HG02571 (cell line): ENCODE data around the gene PAQR7.
A peak's percentile ranks its signal among the peaks of the same experiment; 100 is the strongest.
"Not testable (repeated sequence)": the region's sequence is repeated elsewhere in the genome, so short reads cannot be mapped to it uniquely, and the experiment has no call there.

ENCODE experiments used
- ATAC-seq: cut with Tn5 transposase; IDR thresholded peaks from one replicate; pipeline ENCODE4 v1.9.1; 2021; ENCODE audit warnings: mild to moderate bottlenecking, moderate library complexity; ENCODE audit not compliant: unreplicated experiment

Gene PAQR7

DNA sequence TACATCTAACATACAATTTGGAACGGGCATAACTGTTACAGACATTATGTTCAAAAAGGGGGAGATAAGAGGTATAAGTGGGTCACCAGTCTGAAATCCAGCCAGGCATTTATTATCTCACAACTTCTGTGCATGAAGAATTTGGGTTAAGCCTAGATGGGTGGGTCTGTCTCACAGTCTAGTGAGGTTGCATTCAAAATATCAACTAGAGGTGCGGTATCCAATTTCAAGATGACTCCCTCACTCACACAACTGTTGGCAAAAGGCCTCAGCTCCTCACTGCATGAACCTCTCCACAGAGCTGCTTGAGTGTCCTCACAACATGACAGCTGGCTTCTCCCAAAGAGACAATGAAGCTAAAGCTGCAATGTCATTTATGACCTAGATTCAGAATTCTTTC, 21.0 kb downstream of the PAQR7 start:
- no peak for ATAC-seq

DNA sequence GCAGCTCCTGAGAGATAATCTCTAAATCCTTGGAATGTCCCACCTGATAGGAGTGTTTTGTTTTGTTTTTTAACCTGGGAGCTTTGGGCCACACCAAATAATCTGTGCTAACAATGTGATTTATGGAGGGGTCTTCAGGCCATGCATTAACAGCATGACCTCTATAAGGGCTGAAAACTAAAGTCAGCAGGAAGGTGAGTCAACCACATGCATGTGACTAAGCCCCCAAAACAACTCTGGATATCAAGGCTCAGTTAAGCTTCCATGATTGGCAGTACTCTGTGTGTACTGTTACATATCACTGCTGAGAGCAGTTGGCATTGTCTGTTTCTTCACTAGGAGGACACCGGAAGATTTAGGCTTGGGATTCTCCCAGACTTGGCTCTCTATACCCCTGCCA, 27.0 kb downstream of the PAQR7 start:
- ATAC-seq: no peak

DNA sequence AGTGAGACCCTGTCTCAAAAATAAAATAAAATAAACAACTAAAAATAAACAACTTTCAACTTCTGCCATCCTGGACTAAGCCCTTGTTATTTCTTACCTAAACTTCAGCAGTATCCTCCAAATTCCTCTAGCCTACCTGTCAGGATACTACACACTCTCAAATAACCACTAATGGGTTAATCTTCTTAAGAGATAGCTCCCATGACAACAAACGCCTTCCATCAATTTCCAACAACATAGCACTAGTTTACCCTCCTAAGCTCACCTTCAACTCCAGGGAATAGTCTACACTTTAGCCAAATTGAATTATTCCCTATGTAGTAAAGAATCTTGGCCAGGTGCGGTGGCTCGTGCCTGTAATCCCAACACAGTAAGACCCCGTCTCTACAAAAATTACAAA, 27.6 kb downstream of the PAQR7 start:
- ATAC-seq: no peak

DNA sequence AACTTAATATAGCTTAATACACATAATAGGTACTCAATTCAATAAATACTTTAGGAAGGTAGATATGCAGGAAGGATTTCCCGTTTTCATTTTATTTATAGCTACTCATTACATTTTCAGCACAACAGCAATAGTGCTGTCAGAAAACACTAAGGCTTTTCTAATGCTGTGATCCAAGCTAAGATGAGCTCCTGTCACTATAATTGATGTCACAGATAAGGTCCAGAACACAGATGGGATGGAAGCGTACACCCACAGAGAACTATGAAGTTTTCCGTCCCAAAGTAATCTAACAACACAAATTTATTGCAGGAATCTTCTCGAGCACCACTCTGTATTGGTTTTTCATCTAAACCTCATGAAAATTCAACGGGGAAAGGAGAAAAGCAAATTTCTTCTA, 29.8 kb downstream of the PAQR7 start:
- ATAC-seq: no peak

DNA sequence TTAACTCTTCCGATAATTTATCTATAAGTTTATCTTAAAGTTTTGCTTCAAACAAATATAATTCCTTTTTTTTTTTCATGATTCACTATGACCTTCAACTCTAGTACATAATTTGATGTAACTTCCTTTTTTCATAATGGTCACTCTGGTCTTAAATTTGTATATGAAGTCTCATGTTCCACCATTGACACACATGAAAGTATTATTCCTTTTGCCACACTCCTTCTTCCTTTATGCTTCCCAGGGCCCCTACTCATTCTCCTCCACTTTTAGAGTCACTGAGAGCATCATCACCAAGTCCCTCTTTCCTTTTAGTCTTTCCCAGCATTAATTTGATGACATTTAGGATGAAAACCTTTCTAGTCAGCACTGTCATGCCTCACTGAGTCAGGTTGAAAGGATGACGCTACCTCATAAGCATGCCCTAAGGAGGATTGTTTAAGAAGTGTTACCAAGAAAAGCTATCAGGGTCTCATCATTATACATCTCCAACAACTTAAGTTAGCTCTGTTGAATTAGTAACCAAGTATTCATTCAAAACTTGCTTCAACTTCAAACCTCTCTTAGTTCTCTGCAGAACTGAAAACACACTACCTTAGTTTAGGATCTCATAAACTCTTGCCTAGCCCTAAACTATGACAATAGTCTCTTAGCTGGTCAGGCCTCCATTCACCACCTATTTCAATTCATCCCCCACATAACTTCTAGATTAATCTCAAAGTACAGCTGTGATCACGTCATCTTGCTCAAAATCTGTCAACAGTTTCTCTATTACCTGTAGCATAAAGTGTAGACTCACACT, 30.8 kb downstream of the PAQR7 start:
- no peak for ATAC-seq

DNA sequence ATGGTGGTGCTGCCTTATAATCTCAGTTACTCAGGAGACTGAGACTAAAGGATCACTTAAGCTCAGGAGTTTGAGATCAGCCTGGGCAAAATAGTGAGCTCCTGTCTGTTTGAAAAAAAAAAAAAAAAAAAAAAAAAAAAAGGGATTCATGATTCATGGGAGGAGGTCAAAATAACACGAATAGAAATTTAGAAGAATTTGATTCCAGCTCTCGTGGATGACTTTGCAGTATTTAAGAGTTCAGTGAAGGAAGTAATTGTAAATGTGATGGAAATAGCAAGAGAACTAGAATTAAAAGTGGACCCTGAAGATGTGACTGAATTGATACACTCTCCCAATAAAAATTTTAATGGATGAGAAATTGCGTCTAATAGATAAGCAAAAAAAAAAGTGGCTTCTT, 32.0 kb downstream of the PAQR7 start:
- ATAC-seq: no peak

DNA sequence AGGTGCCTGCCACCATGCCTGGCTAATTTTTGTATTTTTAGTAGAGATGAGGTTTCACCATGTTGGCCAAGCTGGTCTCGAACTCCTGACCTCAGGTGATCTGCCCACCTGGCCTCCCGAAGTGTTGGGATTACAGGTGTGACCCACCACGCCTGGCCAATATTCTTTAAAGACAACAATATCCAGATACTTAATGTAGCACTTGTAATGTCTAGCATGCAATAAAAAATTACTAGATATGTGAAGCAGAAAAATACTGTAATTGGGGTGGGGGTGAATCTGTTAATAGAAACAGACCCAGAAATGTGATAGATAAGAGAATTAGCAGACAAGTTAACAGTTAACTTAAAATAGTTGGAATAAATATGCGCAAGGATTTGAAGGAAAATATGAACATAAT, 35.7 kb downstream of the PAQR7 start:
- ATAC-seq: not testable (repeated sequence)

DNA sequence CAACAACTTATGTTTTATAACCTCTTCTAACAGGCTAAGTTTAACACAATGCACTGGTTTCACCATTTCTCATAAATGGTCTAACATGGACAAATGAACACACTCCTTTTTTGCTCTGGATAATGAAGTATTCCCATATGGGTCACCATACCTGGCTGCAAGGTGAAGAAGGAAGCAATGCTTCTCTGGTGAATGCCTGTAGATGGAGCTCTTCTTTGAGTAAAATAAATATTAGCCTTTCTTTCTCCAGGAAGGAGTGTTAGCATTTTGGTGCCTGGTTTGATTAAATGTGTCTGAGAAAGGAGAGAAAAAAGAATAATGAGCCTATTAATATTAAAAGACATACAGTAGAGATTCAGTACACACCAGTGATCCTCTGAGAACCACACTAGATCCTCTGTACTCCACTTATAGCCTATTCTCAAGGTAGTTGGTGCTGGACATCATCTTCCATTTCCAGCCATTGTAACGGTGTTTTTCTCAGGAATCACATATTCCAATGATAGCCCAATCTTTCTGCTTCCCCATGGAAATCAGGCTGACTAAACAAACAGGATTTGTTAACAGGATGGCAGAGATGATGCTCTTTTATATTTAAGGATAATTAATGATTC, 38.1 kb downstream of the PAQR7 start:
- ATAC-seq: no peak

DNA sequence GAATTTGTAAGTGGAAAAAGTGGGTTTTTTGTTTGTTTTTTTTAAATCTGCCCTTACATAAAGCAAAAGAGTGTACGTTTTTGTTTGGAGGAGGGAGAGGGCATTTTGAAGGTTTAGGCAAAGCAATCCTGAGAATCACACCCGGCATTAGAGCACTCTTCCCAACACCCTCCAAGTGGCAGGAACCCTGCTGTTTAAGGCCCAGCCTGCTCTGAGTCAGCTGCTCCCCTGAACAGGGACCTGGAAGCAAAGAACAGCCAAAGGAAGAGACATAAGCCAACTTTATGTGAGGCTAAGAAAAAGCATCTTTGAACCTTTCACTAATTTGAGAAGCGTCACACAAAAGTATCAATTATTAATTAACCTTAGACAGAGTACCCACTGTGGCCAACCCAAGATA, 38.8 kb downstream of the PAQR7 start:
- ATAC-seq: no peak

DNA sequence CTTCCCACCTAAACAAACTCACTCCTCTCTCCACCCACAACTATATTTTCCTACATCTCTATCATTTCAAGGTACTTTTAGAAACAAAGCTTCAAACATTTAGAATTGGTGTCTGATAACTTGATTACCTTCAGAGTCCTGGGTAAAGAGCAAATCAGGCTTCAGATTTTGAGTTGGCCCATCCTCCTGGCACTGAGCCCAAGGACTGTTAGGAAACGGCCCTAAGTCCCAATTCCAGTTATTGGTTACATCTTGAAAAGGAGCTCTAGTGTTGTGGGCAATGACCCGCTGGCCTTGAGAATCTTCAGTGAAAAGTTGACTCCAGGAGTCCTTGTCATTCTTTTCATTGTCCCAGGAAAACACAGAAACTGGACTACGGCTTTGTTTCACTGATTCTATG, 40.6 kb downstream of the PAQR7 start:
- no peak for ATAC-seq

DNA sequence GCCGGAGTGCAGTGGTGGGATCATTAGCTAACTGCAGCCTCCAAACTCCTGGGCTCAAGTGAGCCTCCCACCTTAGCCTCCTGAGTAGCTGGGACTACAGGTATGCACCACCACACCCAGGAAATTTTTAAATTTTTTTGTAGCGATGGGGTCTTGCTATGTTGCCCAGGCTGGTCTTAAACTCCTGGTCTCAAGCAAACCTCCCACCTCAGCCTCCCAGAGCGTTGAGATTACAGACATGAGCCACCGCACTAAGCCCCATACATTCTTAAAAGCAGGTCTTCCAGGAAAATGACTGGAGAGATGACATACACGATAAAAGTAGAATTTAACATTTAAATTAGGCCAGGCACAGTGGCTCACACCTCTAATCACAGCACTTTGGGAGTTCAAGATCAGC, 42.4 kb downstream of the PAQR7 start:
- ATAC-seq: no peak

DNA sequence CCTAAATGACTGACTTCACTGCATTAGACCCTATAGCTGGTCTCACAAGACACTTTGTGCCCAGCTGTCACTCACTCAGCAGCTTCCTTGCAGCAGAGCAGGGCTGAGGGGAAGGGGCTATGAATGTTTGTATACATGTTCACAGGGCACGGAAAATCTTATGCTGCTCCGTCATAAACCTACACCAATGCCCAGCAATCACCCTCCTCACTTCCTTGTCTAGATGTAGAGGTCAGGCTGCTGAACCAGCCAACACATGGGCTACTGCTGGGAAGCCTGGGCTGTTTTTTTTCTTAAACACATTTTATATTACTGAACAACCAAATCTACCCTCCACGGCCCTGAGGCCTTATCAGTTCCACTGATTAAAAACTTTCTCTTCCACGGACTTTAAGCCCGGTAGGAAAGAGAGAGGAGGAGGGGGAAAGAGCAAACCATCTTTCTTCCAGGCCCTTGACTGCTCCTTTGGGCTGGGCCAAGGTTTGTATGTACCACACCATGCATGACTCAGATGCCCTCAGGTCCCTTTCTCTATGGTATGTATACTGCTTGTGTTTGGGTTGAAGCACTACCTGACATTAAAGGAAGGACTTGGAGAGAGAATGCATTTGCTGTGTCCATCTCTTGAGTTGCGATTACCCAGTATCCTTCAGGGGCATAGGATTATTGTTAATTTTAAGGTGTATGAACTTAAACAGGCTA, 43.0 kb downstream of the PAQR7 start:
- ATAC-seq: no peak

DNA sequence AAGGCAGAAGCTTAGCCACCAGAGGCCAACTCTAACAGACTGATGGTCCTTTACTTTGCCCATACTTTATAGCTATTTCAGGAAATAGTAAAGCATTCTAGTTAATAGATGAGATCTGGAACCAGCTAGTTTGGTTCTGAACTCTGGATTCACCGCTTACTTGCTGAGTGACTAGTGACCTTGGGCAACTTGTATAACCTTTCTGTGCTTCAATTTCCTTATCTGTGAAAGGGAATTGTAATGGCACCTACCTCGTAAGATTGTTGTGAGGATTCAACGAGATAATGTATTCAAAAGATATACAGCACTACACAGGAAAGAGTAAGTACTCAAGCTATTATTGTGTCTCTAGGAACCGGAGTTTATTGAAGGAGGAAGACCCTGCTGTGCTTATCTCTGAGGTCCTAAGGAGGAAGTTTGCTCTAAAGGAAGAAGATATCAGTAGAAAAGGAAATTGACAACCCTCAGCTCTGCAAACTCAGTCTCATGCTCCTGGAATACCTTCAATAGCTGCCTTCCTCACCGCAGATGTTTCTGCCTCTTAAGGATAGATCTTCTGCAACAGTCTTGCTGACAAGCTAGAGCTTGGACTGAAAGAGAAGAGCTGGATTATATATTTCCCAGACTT, 43.8 kb downstream of the PAQR7 start:
- ATAC-seq: no peak

DNA sequence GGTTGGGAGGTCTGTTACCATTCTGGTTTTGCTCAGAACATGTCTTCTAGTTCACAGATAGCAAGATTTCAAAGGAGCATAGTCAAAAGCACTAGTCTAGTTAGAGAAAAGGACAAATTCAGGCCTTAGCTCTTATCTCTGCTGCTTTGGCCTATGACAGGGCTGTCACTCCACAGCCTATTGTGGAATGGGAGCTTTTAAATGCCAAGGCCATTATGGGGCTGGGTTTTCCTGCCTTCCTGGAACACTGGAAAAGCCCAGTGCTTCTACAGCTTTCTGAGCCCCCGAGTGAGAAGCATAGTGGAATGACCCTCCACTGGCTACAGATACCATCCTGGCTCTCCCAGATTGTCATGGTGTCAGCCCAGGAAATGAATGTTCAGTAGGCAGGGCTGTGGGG, 46.5 kb downstream of the PAQR7 start:
- no peak for ATAC-seq

DNA sequence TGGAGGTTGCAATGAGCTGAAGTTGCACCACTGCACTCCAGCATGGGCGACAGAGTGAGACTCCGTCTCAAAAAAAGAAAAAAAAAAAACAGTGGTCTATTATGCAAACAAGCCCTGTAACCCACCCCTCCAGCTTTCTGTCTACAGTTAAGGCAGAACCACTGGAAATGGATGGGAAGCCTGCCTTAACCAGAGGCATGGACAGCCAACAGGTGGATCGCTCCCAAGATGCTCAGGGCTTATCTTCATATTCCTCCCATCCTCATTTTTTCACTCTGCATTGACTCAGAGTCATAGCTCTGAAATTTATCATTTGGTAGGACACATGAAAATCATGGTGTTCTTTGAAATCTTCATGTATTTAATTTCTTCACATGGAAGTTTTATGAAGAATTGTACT, 47.0 kb downstream of the PAQR7 start:
- no peak for ATAC-seq

DNA sequence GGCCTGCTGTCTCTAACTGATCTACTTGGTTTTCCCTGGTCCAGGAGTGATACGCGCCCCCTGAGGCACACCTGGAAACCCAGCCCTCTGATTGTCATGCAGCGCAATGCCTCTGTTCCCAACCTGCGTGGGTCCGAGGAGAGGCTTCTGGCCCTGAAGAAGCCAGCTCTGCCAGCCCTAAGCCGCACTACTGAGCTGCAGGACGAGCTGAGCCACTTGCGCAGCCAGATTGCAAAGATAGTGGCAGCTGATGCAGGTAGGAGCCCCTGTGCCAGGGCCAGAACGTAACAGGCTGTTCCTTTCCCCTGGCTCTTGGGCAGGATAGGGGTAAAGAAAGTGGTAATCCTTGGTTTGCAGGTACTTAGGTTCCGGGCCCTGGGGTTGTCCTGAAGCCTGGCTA, 48.9 kb downstream of the PAQR7 start:
- no peak for ATAC-seq

DNA sequence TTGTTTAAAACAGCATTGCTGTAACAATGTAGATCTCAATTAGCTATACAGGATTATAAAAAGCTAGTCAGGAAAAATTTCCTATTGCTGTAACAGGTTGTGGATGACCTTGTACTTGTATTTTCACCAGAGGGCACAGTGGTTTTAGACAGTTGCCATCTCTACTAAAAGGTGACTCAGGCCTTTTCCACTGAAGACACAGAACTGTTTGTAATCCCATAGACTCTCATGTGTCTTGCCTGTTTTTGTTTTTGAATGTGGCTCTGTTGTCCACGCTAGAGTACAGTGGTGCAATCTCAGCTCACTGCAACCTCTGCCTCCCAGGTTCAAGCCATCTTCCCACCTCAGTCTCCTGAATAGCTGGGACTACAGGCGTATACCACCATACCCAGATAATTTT, 49.9 kb downstream of the PAQR7 start:
- ATAC-seq: no peak

DNA sequence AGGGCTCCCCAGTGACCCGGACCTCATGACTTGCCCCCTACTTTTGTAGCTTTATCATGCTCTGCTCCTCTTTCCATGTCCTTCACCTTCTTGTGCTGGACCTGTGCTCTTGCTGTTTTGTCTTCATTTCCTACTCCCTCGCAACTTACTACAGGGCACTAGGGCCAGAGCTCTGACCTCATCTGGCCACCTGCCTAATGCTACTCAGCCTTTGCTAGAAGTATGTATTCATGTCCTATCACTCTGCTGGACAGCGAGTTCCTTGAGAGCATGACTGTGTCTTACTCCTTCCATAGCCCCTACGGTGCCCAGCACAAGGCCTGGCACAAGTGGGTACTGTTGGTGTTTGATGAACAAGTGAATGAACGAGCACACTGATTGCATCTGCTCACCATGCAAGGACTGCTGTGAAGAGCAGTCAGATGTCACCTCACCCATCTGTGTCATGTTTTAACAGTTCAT, 53.8 kb downstream of the PAQR7 start:
- no peak for ATAC-seq

DNA sequence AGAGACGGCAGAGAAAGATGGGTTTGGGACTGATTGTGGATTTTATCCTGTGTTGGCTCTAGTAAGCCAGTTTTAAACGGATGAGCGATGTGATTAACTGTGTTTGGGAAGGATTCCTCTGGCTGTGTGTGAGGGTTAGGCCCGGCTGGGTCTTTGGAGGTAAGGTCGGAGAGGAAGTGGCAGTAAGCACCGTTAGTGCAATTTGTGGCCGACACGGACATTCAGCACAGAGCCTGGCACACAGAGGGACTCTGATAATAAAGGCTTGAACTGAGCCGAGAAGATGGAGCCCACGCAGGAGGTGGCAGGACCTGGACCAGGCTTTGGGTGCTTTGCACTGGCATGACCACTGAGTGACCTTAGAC, 54.4 kb downstream of the PAQR7 start:
- no peak for ATAC-seq

DNA sequence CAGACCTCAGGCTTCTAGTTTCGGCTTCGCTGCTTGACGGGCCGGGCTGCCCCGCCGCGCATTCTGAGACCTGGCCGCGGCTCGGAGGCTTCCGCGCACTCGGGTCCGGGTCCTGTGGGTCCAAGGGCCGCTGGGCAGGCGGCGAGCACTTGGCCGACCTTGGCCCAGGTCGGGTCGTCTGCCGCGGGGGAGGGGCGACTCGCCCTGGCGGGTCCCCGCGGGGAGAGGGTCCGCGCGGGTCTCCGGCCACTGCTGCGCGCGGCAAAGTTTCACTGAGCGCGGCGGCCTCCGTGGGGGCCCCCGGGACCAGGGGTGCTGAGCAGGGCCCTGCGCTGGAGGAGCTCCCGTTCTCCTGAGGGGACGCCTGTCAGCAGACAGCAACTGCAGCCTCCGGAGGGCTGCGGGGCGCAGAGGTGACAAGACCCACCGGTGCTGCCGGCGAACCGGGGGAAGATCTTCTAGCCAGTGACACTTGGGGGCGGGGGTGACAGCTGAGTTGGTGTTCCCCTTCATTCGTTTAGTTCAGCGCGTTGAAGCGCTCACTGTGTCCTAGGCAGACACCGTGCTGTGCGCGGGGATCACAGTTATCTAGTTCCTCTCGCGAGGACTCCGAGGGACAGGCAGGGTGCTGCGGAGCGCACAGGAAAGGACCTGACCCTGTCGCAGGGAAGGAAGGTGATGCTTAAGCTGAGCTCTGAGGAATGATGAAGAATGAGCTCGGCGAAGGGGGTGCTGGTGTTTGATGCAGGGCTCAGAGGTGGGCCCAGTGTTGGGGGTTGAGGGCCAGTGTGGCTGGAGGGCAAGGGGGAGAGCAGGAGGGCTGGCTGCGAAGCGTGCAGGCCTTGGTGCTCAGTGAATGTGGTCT, 55.0 kb downstream of the PAQR7 start:
- ATAC-seq: peak; percentile 39
